Muscle layer of colon (tissue), 2 donors: ENCODE measurements around the gene SLC27A2.
"Not testable (repeated sequence)": the region's sequence is repeated elsewhere in the genome, so short reads cannot be mapped to it uniquely, and the experiment has no call there.

Experiments
- H3K27ac ChIP-seq: one replicate; pipeline ENCODE4 v1.7.0; 2013; ENCODE audit warnings: low read depth, mild to moderate bottlenecking, low read length, moderate library complexity
- H3K27me3 ChIP-seq, 2 donors: one replicate each; pipeline ENCODE4 v1.7.0; 2013; ENCODE audit warnings: low read length in 2 of 2, mild to moderate bottlenecking in 2 of 2; ENCODE audit not compliant: insufficient read depth in 2 of 2, control insufficient read depth in 1 of 2
- H3K36me3 ChIP-seq: one replicate; pipeline ENCODE4 v1.7.0; 2013; ENCODE audit warnings: mild to moderate bottlenecking, low read length; ENCODE audit not compliant: insufficient read depth
- H3K4me1 ChIP-seq: one replicate; pipeline ENCODE4 v1.7.0; 2013; ENCODE audit warnings: mild to moderate bottlenecking, low read length; ENCODE audit not compliant: insufficient read depth
- H3K4me3 ChIP-seq, 2 donors: one replicate each; pipeline ENCODE4 v1.7.0; 2013; ENCODE audit warnings: low read length in 2 of 2, low read depth in 1 of 2, mild to moderate bottlenecking in 1 of 2, moderate library complexity in 1 of 2
- H3K9ac ChIP-seq: one replicate; pipeline ENCODE4 v1.7.0; 2013; ENCODE audit warnings: low read length
- H3K9me3 ChIP-seq: one replicate; pipeline ENCODE4 v1.7.0; 2013; ENCODE audit warnings: mild to moderate bottlenecking, low read length
- donor health status: abdominal sarcoma.
- donor health status: Adenocarcinoma of cecum.

SLC27A2 gene

GRCh38 chr15:50181969-50182218, at the start of gene SLC27A2:
Gene SLC27A2 (plus strand): TSS chr15:50182196. CDS start chr15:50182428, 232 bp downstream.
- Histone ChIP-seq H3K36me3 (no peaks in the 10 kb centered on the region), H3K9me3 (no peaks in the 10 kb centered on the region), H3K9ac (no peak within 1 kb of the TSS), H3K27ac (no peak within 1 kb of the TSS), H3K27me3 (peaks cover 4 to 21% of the 10 kb centered on the region in 2 donors), H3K4me3 (peak within 1 kb of the TSS; percentile 37 to 50), H3K4me1 (no peaks in the 10 kb centered on the region)

- H3K27me3 ChIP-seq, H3K36me3 ChIP-seq, H3K27ac ChIP-seq, H3K4me3 ChIP-seq, H3K9me3 ChIP-seq, H3K9ac ChIP-seq: not testable (repeated sequence)
- peaks cover 30% of the 10 kb centered on the region for H3K4me1 ChIP-seq
Measured at GRCh38 chr15:50132251-50132984, 49.6 kb upstream of the SLC27A2 start.

- H3K27me3 ChIP-seq, result no peaks in the 10 kb centered on the region
- H3K4me3 ChIP-seq, result no peak overlapping the region
- H3K9me3 ChIP-seq, result no peaks in the 10 kb centered on the region
- H3K36me3 ChIP-seq, result no peaks in the 10 kb centered on the region
- H3K9ac ChIP-seq, result no peak overlapping the region
- peaks cover 30% of the 10 kb centered on the region for H3K4me1 ChIP-seq
- H3K27ac ChIP-seq, result no peak overlapping the region
Measured at GRCh38 chr15:50134524-50135024, 47.4 kb upstream of the SLC27A2 start.

- Histone ChIP-seq H3K4me3 (no peak overlapping the region), H3K4me1 (peaks cover 30% of the 10 kb centered on the region), H3K9me3 (no peaks in the 10 kb centered on the region), H3K27ac (no peak overlapping the region), H3K27me3 (no peaks in the 10 kb centered on the region), H3K36me3 (no peaks in the 10 kb centered on the region), H3K9ac (no peak overlapping the region)
Measured at GRCh38 chr15:50135031-50135551, 46.9 kb upstream of the SLC27A2 start.

DNA sequence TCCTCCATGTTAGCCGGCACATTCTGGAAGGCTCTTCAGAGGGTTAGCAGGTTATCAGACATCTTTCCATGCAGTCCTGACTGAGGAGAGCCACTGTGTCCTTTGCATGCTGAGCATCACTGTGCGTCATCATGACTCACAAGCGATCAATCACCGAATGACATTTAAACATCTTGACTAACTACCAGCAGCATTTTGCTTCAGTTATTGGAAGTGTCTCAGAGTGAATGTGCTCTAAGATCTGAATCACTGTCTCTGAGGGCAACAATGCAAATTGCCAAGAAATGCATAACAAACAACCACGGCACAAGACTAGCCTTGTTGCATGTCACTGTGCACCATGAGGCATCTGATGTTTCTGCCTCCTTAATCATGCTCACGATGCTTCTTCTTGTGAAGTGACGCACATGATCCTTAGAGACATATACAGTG, 44.6 kb upstream of the SLC27A2 start:
- Histone ChIP-seq H3K4me3 (no peak overlapping the region), H3K9ac (no peak overlapping the region), H3K4me1 (peaks cover 30% of the 10 kb centered on the region), H3K27me3 (no peaks in the 10 kb centered on the region), H3K9me3 (no peaks in the 10 kb centered on the region), H3K27ac (no peak overlapping the region), H3K36me3 (no peaks in the 10 kb centered on the region)

DNA sequence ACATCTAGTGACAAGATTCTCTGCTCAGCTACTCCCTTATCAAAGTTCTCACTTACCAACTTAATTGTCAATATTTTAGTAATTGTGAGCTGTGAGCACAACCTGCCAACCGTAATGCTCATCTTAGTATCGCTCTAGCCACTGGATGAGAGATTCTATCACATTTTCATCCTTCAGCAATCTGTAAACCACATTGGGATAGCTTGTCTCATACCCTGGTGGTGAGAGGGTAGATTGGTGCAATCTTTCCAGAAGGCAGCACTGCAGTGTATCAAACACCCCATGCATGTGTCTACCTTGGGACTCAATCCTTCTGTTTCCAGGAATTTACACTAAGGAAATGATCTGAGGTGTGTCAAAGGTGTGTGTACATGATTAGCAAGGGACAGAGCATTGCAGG, 44.1 kb upstream of the SLC27A2 start:
- no peaks in the 10 kb centered on the region for H3K27me3 ChIP-seq
- no peak overlapping the region for H3K27ac ChIP-seq
- no peaks in the 10 kb centered on the region for H3K9me3 ChIP-seq
- no peaks in the 10 kb centered on the region for H3K36me3 ChIP-seq
- no peak overlapping the region for H3K4me3 ChIP-seq
- no peak overlapping the region for H3K9ac ChIP-seq
- peaks cover 30% of the 10 kb centered on the region for H3K4me1 ChIP-seq

GRCh38 chr15:50138391-50138790, 43.6 kb upstream of the SLC27A2 start:
- no peaks in the 10 kb centered on the region for H3K36me3 ChIP-seq
- no peaks in the 10 kb centered on the region for H3K9me3 ChIP-seq
- H3K27me3 ChIP-seq, result no peaks in the 10 kb centered on the region
- no peak overlapping the region for H3K4me3 ChIP-seq
- no peak overlapping the region for H3K27ac ChIP-seq
- peaks cover 30% of the 10 kb centered on the region for H3K4me1 ChIP-seq
- H3K9ac ChIP-seq, result no peak overlapping the region

DNA sequence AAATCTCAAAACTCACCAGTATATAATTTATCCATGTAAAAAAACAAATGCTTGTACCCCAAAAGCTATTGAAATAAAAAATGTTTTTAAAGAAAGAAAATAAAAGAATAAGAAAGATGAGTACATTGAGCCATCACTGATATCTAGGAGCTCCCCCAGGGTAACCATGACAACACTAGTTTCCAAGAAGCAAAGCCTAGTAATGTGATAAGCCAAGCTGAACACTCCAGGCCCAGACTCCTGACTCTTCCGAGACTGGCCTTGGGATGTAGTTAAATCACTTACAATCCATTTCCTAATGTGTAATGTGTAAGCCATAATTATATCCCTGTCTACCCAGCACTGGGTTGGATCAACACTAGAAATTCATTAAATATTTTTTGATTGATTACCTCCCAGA, 41.9 kb upstream of the SLC27A2 start:
- Histone ChIP-seq H3K9ac (no peak overlapping the region), H3K36me3 (no peaks in the 10 kb centered on the region), H3K27me3 (no peaks in the 10 kb centered on the region), H3K4me3 (no peak overlapping the region), H3K9me3 (no peaks in the 10 kb centered on the region), H3K27ac (no peak overlapping the region), H3K4me1 (peaks cover 26% of the 10 kb centered on the region)

DNA sequence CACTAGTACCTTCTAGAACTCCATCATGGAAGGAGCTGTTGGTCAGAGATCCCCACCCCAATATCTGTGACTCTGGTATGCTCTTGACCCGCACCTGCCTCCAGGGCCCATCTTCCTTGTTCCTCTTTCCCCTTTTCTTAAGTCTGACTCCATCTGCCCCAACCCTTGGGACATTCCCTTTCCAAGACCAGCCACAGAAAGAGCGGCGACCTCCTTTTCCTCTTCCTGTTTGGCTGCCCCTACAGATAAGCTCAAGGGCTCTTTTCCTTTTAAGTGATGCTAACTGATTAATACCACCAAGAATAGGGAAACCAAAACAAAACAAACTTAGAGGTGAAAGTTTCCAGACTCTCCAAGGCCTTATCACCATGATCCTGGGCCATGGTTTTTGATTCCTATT, 41.0 kb upstream of the SLC27A2 start:
- Histone ChIP-seq H3K27ac (no peak overlapping the region), H3K9ac (no peak overlapping the region), H3K9me3 (no peaks in the 10 kb centered on the region), H3K27me3 (no peaks in the 10 kb centered on the region), H3K36me3 (no peaks in the 10 kb centered on the region), H3K4me3 (no peak overlapping the region), H3K4me1 (peaks cover 18% of the 10 kb centered on the region)

DNA sequence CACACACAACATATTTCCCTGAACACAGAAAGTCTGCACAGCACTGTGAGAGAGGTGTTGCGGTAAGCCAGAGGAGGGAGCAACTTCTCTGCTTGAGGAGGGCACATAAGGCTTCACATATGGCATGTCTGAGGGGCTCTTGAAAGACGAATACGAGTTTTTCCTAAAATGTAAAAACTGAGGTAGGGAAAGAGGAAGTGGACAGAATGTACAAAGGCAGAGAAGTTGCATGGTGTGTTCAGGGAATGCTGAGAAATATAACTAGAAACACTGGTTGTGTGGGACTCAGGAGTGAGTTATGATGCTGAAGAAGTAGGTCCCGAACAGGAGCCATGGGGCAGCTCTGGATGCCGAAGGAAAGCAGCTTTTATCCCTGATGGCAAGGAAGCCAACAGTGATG, 40.1 kb upstream of the SLC27A2 start:
- no peak overlapping the region for H3K9ac ChIP-seq
- no peaks in the 10 kb centered on the region for H3K36me3 ChIP-seq
- H3K27ac ChIP-seq, result no peak overlapping the region
- H3K9me3 ChIP-seq, result no peaks in the 10 kb centered on the region
- no peaks in the 10 kb centered on the region for H3K27me3 ChIP-seq
- H3K4me3 ChIP-seq, result no peak overlapping the region
- H3K4me1 ChIP-seq, result peaks cover 9% of the 10 kb centered on the region

DNA sequence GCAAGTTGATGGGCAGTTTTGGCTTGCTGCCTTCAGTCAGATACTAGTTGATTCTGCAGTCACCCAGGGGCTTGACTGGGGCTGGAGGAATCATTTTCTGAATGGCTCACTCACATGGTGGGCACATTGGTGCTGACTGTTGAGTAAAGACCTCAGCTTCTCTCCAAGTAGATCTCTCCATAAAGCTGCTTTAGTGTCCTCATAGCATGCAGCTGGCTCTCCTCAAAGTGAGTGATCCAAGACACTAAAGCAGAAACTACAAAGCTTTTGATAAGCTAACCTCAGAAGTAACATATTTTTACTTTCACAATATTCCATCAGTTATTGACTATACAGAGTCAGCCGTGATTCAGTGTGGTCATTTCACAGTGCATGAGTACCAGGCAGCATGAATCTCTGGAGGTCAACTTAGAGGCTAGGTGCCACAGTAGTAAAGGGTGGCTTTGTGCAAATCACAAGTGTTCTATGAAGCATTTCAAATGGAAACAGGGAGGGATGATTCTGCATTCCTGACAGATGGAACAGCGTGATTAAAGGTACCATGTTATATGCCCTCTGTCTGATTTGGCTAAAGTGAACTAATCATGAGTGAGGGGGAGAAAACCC, 38.6 kb upstream of the SLC27A2 start:
- Histone ChIP-seq H3K4me3 (no peak overlapping the region), H3K27ac (no peak overlapping the region), H3K4me1 (peaks cover 6% of the 10 kb centered on the region), H3K36me3 (no peaks in the 10 kb centered on the region), H3K27me3 (no peaks in the 10 kb centered on the region), H3K9ac (no peak overlapping the region), H3K9me3 (no peaks in the 10 kb centered on the region)
